Sigmoid colon (tissue), 4 donors: ENCODE results near the gene F13A1.

ENCODE experiments used
- CTCF ChIP-seq, 4 experiments: fragments of 450-650 bp in 3 of 4; fragments of 200-600 bp in 1 of 4; IDR thresholded peaks; one replicate each; pipeline ENCODE4 v1.5.1; 2016 to 2019; ENCODE audit warnings: antibody characterized with exemption in 4 of 4, mild to moderate bottlenecking in 3 of 4, moderate library complexity in 2 of 4
- POLR2A ChIP-seq, 2 donors: fragments of 450-650 bp; IDR thresholded peaks; one replicate each; pipeline ENCODE4 v1.6.1; 2016; ENCODE audit warnings: antibody characterized with exemption in 2 of 2, mild to moderate bottlenecking in 2 of 2, moderate library complexity in 2 of 2
- POLR2AphosphoS5 ChIP-seq, 4 donors: sonication (generic); formaldehyde crosslinking; IDR thresholded peaks; one replicate each; pipeline ENCODE4 v1.6.1; 2017; ENCODE audit warnings: antibody characterized with exemption in 4 of 4

GRCh38 chr6:6332811-6333244 is 12.4 kb upstream of the F13A1 start:
- TF ChIP-seq POLR2AphosphoS5 (IDR thresholded peaks at IDR 0.05): no peak
- TF ChIP-seq CTCF (IDR thresholded peaks at IDR 0.05): no peak
- no peak for TF ChIP-seq POLR2A (IDR thresholded peaks at IDR 0.05)
